B cell (primary cell): Measurements from ENCODE around the gene PAN3. TPM values are rescaled to one million over a fixed set of nuclear protein-coding genes. Genes with fewer than 3 reads are reported as not detected.

Source experiments
- ATAC-seq: fragments of 200-7000 bp; cut with Tn5 transposase; one replicate; pipeline ENCODE4 v1.10.0; 2021; ENCODE audit warnings: low read depth, mild to moderate bottlenecking, moderate number of reproducible peaks, moderate library complexity
- CTCF ChIA-PET: fragments of 350-600 bp; sonication (Branson Sonifier 250); formaldehyde crosslinking; loops from one replicate; lab custom pipeline; 2021; ENCODE audit warnings: antibody characterized with exemption, inconsistent platforms; lab: Charles Lee
- POLR2A ChIA-PET: fragments of 350-600 bp; sonication (Branson Sonifier 250); formaldehyde crosslinking; loops from one replicate; lab custom pipeline; 2021; ENCODE audit warnings: antibody characterized with exemption; lab: Charles Lee
- DNase-seq: peaks from one replicate; pipeline ENCODE4 v3.0.0; 2013
- H2AFZ ChIP-seq: 2 replicates; pipeline ENCODE4 v1.6.1; 2012; ENCODE audit warnings: mild to moderate bottlenecking, low read depth, low read length; ENCODE audit not compliant: insufficient read depth, poor library complexity, severe bottlenecking
- H3K27ac ChIP-seq, 2 donors: 1 replicate in 1 of 2; 2 replicates in 1 of 2; pipeline ENCODE4 v1.5.1; 2012 to 2013; ENCODE audit warnings: low read length in 2 of 2, mild to moderate bottlenecking in 2 of 2, moderate library complexity in 1 of 2
- H3K27me3 ChIP-seq, 4 experiments: fragments of 200-600 bp in 1 of 4; sonication (generic) in 1 of 4; replicated peaks in 1 of 4; 1 replicate in 2 of 4; 2 replicates in 2 of 4; pipeline versions ENCODE4 v1.6.1 to v1.7.0; 2013 to 2016; ENCODE audit warnings: low read length in 3 of 4, mild to moderate bottlenecking in 2 of 4, mixed read lengths in 1 of 4, moderate library complexity in 1 of 4; ENCODE audit not compliant: insufficient read depth in 4 of 4, control insufficient read depth in 3 of 4; ENCODE audit errors: control extremely low read depth in 1 of 4
- H3K36me3 ChIP-seq, 2 experiments: replicated peaks in 1 of 2; 1 replicate in 1 of 2; 2 replicates in 1 of 2; pipeline versions ENCODE4 v1.6.1 to v1.7.1; 2013; ENCODE audit warnings: low read length in 1 of 2; ENCODE audit not compliant: insufficient read depth in 2 of 2, control insufficient read depth in 1 of 2; ENCODE audit errors: control extremely low read depth in 1 of 2, extremely low read depth in 1 of 2
- H3K4me1 ChIP-seq, 2 donors: fragments of 200-600 bp in 1 of 2; sonication (generic) in 1 of 2; 1 replicate in 1 of 2; 2 replicates in 1 of 2; pipeline versions ENCODE4 v1.5.1 to v1.6.1; 2013 to 2017; ENCODE audit warnings: low read length in 2 of 2; ENCODE audit not compliant: control insufficient read depth in 2 of 2, insufficient read depth in 2 of 2
- H3K4me2 ChIP-seq: replicated peaks from 2 replicates; pipeline ENCODE3; 2012; ENCODE audit warnings: mild to moderate bottlenecking, low read depth, low read length; ENCODE audit not compliant: poor library complexity, severe bottlenecking
- H3K4me3 ChIP-seq, 5 experiments: fragments of 200-600 bp in 1 of 5; sonication (generic) in 1 of 5; 1 replicate in 3 of 5; 2 replicates in 2 of 5; pipeline versions ENCODE4 v1.5.1 to v1.7.0; 2011 to 2016; ENCODE audit warnings: low read length in 4 of 5, mild to moderate bottlenecking in 4 of 5, low read depth in 2 of 5, control low read depth in 1 of 5, moderate library complexity in 1 of 5; ENCODE audit not compliant: insufficient read depth in 1 of 5; ENCODE audit errors: control extremely low read depth in 1 of 5, extremely low read depth in 1 of 5
- H3K79me2 ChIP-seq: fragments of 200-600 bp; sonication (generic); one replicate; pipeline ENCODE4 v1.6.0; 2016; ENCODE audit warnings: low read length; ENCODE audit not compliant: control insufficient read depth, insufficient read depth
- H3K9ac ChIP-seq: fragments of 200-600 bp; sonication (generic); 2 replicates; pipeline ENCODE4 v1.6.1; 2017; ENCODE audit warnings: mild to moderate bottlenecking, low read length, moderate library complexity
- H3K9me3 ChIP-seq, 3 donors: one replicate each; pipeline versions ENCODE4 v1.6.1 to v1.7.1; 2013; ENCODE audit warnings: low read length in 2 of 3; ENCODE audit not compliant: control insufficient read depth in 2 of 3, insufficient read depth in 1 of 3; ENCODE audit errors: control extremely low read depth in 1 of 3
- H4K20me1 ChIP-seq: 2 replicates; pipeline ENCODE4 v1.6.0; 2012; ENCODE audit warnings: mild to moderate bottlenecking, low read length; ENCODE audit not compliant: insufficient read depth, control insufficient read depth, poor library complexity, severe bottlenecking
- H3K27ac Mint-ChIP-seq: one replicate; pipeline ENCODE4 v1.8.0; 2021; ENCODE audit warnings: mixed read lengths
- H3K27me3 Mint-ChIP-seq: one replicate; pipeline ENCODE4 v1.8.0; 2021; ENCODE audit warnings: mixed read lengths
- H3K4me1 Mint-ChIP-seq: one replicate; pipeline ENCODE4 v1.8.0; 2021; ENCODE audit warnings: mixed read lengths
- H3K4me3 Mint-ChIP-seq: one replicate; pipeline ENCODE4 v1.8.0; 2021; ENCODE audit warnings: mixed read lengths
- H3K9me3 Mint-ChIP-seq: one replicate; pipeline ENCODE4 v1.8.0; 2022; ENCODE audit warnings: mixed read lengths; ENCODE audit not compliant: insufficient read depth
- CTCF ChIP-seq: fragments of 200-600 bp; IDR thresholded peaks from one replicate; pipeline ENCODE4 v1.8.0; 2022; ENCODE audit warnings: antibody characterized with exemption, mild to moderate bottlenecking
- EZH2 ChIP-seq: IDR thresholded peaks from 2 replicates; pipeline ENCODE4 v1.6.1; 2012; ENCODE audit warnings: borderline replicate concordance, low read depth, mild to moderate bottlenecking, moderate library complexity, low read length; ENCODE audit not compliant: insufficient read depth, poor library complexity, severe bottlenecking
- WGBS: methylation state at CpG from one replicate; pipeline ENCODE4 v1.1.5; 2013; ENCODE audit warnings: missing lambda C conversion rate; ENCODE audit not compliant: insufficient coverage; 5-methylcytosine and 5-hydroxymethylcytosine counted together
- intact Hi-C: fragments of 100-400 bp; cut with micrococcal nuclease; formaldehyde crosslinking; loops from one replicate; pipeline ENCODE4 v1.10.0; 2022
- polyA plus RNA-seq: library from polyadenylated mRNA; depleted of rRNA; stranded (reverse); fragments of >200 nt; gene quantifications from 2 replicates; pipeline ENCODE4 v1.2.3, GENCODE V29; 2012
- total RNA-seq, 2 donors: library from RNA; stranded (reverse); fragments of 120-200 nt in 1 of 2; gene quantifications; 1 replicate in 1 of 2; 2 replicates in 1 of 2; pipeline versions ENCODE4 v1.2.3 to v1.2.4, GENCODE V29; 2013 to 2022

The PAN3 gene
- total and polyA plus RNA-seq, 2 donors (not counting 1 experiment from before 2014, with no cell fraction given): 23.4 to 117 TPM

DNA sequence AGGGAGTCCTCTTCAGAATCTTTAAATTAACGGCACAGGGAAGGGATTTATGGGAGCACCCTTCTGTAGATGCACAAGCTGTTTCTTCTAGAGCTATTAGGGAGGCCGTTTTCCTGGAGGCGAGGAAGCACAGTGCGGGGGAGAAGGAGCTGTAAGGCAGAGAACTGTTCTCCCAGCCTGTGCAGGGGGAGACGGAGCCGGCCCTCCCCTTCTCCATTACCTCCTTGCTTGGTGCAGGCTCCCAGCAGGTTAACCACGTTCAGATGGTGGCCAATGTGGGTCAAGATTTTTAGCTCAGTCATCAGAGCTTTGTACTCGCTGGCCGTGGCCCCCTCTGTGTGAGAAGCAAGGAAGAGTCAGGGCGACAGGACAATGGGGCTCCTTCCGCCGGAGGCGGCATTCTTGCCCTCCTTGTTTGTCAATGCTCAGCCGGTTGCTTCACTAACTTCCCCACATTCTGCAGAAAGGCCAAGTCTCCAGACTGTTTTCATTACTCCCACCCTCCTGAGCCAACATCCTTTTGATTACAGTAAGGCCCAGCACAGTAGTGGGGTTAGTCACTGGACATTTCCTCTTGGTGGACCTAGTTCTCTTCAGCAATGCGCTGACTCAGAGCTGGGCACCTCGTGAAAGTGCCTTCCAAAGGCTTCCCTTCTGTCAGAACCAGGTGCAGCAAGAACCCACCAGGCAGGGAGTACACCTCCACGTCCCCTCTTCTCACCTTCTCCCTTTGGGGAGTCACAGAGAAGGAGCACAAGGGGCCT is 191.2 kb downstream of the PAN3 start:
- no peak overlapping the region for H2AFZ ChIP-seq
- Mint-ChIP-seq H3K4me3 (no peak overlapping the region), H3K4me1 (no peaks in the 10 kb centered on the region), H3K9me3 (no peaks in the 10 kb centered on the region), H3K27ac (no peak overlapping the region), H3K27me3 (no peaks in the 10 kb centered on the region)
- H3K27ac ChIP-seq: no peak overlapping the region
- no peaks in the 10 kb centered on the region for H3K27me3 ChIP-seq
- no peaks in the 10 kb centered on the region for H4K20me1 ChIP-seq
- H3K4me3 ChIP-seq: no peak overlapping the region
- H3K4me1 ChIP-seq: peaks cover 4 to 5% of the 10 kb centered on the region in 2 donors
- peaks cover 0 to 3% of the 10 kb centered on the region in 2 experiments for H3K36me3 ChIP-seq
- POLR2A ChIA-PET: interaction anchor here (0.6 kb wide), 1 partner anchor 325 kb away, joined by 5 read pairs; no protein-coding TSS in a partner anchor
- intact Hi-C loops: no loop called here
- H3K9me3 ChIP-seq: no peaks in the 10 kb centered on the region
- H3K79me2 ChIP-seq: no peaks in the 10 kb centered on the region
- no peak overlapping the region for H3K4me2 ChIP-seq
- no peak for TF ChIP-seq EZH2
- no peak for TF ChIP-seq CTCF
- DNase-seq (no peak), ATAC-seq (no peak)
- 89% methylated on average over 16 of the region's 17 CpGs for WGBS
- no peak overlapping the region for H3K9ac ChIP-seq
- CTCF ChIA-PET: interaction anchor here (1.5 kb wide), 1 partner anchor 9 kb away, joined by 3 read pairs; no protein-coding TSS in a partner anchor

DNA sequence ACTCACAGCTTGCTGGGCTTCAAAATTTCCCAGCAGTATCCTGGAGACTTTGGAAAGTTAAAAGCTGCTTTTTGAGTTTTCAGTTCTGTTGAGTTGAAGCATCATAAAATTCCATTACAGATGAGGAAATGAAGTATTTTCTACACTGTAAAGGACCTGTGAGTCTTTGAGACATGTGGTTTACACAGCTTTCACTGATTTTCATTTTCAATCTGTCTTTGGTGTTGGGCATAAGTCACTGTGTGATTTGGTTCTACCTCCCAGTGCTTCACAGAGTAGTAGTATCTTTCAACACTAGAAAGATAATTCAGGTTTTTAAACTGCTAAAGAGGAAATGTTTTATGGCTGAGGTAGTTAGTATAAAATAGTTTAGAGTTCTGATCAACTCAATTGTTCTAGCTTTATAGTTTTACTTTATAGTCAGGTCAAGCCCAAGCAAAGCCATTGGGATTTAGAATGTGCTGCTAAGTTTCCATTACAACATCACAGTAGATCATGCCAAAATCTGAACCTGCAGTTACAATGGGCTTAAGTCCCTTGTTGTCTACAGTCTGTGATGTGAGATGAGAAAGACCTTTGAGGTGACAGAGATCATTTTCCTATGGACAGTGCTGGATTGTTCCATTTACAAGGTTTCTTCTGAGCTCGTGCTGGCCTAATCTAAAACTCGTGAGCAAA is 195.0 kb downstream of the PAN3 start:
- Histone ChIP-seq H3K79me2 (no peaks in the 10 kb centered on the region), H2AFZ (no peak overlapping the region), H3K9ac (no peak overlapping the region), H3K36me3 (peaks cover 0 to 4% of the 10 kb centered on the region in 2 experiments), H3K4me2 (no peak overlapping the region), H3K27ac (no peak overlapping the region), H3K27me3 (no peaks in the 10 kb centered on the region), H4K20me1 (no peaks in the 10 kb centered on the region), H3K9me3 (no peaks in the 10 kb centered on the region), H3K4me3 (no peak overlapping the region), H3K4me1 (no peaks in the 10 kb centered on the region)
- no peaks in the 10 kb centered on the region for H3K9me3 Mint-ChIP-seq
- H3K27me3 Mint-ChIP-seq: no peaks in the 10 kb centered on the region
- ChIA-PET CTCF (interaction anchor here (0.6 to 3.2 kb wide), 2 partner anchors 9 to 269 kb away, joined by 4 to 13 read pairs; no protein-coding TSS in a partner anchor), POLR2A (no interaction called here)
- H3K4me1 Mint-ChIP-seq: no peaks in the 10 kb centered on the region
- no peak for ATAC-seq
- DNase-seq: no peak
- 100% methylated on average over 1 of the region's 2 CpGs for WGBS
- H3K4me3 Mint-ChIP-seq: no peak overlapping the region
- no peak overlapping the region for H3K27ac Mint-ChIP-seq
- TF ChIP-seq CTCF (no peak), EZH2 (no peak)
- intact Hi-C loops: no loop called here
